H9 (cell line): ENCODE data around the gene NKX3-2. TPM values are rescaled to one million over a fixed set of nuclear protein-coding genes. Genes with fewer than 3 reads are reported as not detected.

ENCODE experiments used
- DNase-seq: peaks from one replicate; pipeline ENCODE4 v3.0.0-alpha.2; 2017
- H2AFZ ChIP-seq: one replicate; pipeline ENCODE4 v1.6.1; 2013; ENCODE audit warnings: mild to moderate bottlenecking, low read length, control low read depth, moderate library complexity
- H2AK5ac ChIP-seq: 2 replicates; pipeline ENCODE4 v1.6.1; 2013; ENCODE audit warnings: low read length, control low read depth, mixed read lengths; ENCODE audit not compliant: insufficient read length
- H2BK120ac ChIP-seq: one replicate; pipeline ENCODE4 v1.6.1; 2013; ENCODE audit warnings: low read depth, mild to moderate bottlenecking, low read length, control low read depth, inconsistent platforms; ENCODE audit not compliant: poor library complexity, severe bottlenecking
- H2BK12ac ChIP-seq: 2 replicates; pipeline ENCODE4 v1.6.1; 2013; ENCODE audit warnings: low read length, control low read depth, mixed read lengths, low read depth; ENCODE audit not compliant: insufficient read length
- H2BK15ac ChIP-seq: 2 replicates; pipeline ENCODE4 v1.6.1; 2013; ENCODE audit warnings: low read depth, low read length, control low read depth
- H2BK20ac ChIP-seq: one replicate; pipeline ENCODE4 v1.6.1; 2013; ENCODE audit warnings: low read depth, mild to moderate bottlenecking, low read length, control low read depth, inconsistent platforms; ENCODE audit not compliant: poor library complexity, severe bottlenecking
- H2BK5ac ChIP-seq: 2 replicates; pipeline ENCODE4 v1.6.1; 2013; ENCODE audit warnings: low read length, control low read depth, mixed read lengths; ENCODE audit not compliant: insufficient read length
- H3K14ac ChIP-seq: 2 replicates; pipeline ENCODE4 v1.6.1; 2013; ENCODE audit warnings: low read length, control low read depth; ENCODE audit not compliant: insufficient read depth
- H3K18ac ChIP-seq: 2 replicates; pipeline ENCODE4 v1.6.1; 2013; ENCODE audit warnings: low read depth, mild to moderate bottlenecking, mixed read lengths, low read length, control low read depth; ENCODE audit not compliant: insufficient read length
- H3K23ac ChIP-seq: 2 replicates; pipeline ENCODE4 v1.6.1; 2013; ENCODE audit warnings: low read length, control low read depth, mixed read lengths, low read depth; ENCODE audit not compliant: insufficient read length
- H3K23me2 ChIP-seq: 2 replicates; pipeline ENCODE4 v1.6.1; 2013; ENCODE audit warnings: low read depth, mild to moderate bottlenecking, mixed read lengths, low read length, control low read depth; ENCODE audit not compliant: insufficient read length, poor library complexity, severe bottlenecking
- H3K27ac ChIP-seq: 2 replicates; pipeline ENCODE4 v1.5.1; 2013; ENCODE audit warnings: low read length, control low read depth, mixed read lengths, low read depth; ENCODE audit not compliant: insufficient read length
- H3K27me3 ChIP-seq: 2 replicates; pipeline ENCODE4 v1.6.1; 2013; ENCODE audit warnings: low read length, control low read depth, inconsistent platforms; ENCODE audit not compliant: insufficient read depth
- H3K4ac ChIP-seq: 2 replicates; pipeline ENCODE4 v1.6.1; 2013; ENCODE audit warnings: low read depth, mild to moderate bottlenecking, control low read depth, inconsistent platforms, low read length, moderate library complexity
- H3K4me1 ChIP-seq: 2 replicates; pipeline ENCODE4 v1.6.1; 2013; ENCODE audit warnings: low read length, control low read depth, inconsistent platforms; ENCODE audit not compliant: insufficient read depth
- H3K4me2 ChIP-seq: 2 replicates; pipeline ENCODE4 v1.6.1; 2013; ENCODE audit warnings: low read length, control low read depth, mixed read lengths; ENCODE audit not compliant: insufficient read length, insufficient read depth
- H3K56ac ChIP-seq: 2 replicates; pipeline ENCODE4 v1.6.1; 2013; ENCODE audit warnings: low read depth, mild to moderate bottlenecking, mixed read lengths, low read length, control low read depth; ENCODE audit not compliant: insufficient read length
- H3K79me1 ChIP-seq: 2 replicates; pipeline ENCODE4 v1.6.1; 2013; ENCODE audit warnings: low read depth, mild to moderate bottlenecking, moderate library complexity, low read length, control low read depth, inconsistent platforms; ENCODE audit not compliant: insufficient read depth, poor library complexity, severe bottlenecking
- H3K79me2 ChIP-seq: 2 replicates; pipeline ENCODE4 v1.6.1; 2013; ENCODE audit warnings: low read length, control low read depth, inconsistent platforms; ENCODE audit not compliant: insufficient read depth
- H3K9ac ChIP-seq: 2 replicates; pipeline ENCODE4 v1.6.1; 2013; ENCODE audit warnings: low read length, control low read depth, mixed read lengths; ENCODE audit not compliant: insufficient read length; ENCODE audit errors: extremely low read depth
- H3K9me3 ChIP-seq: one replicate; pipeline ENCODE4 v1.6.1; 2013; ENCODE audit warnings: low read depth, low read length, inconsistent platforms; ENCODE audit not compliant: control insufficient read depth
- H3T11ph ChIP-seq: one replicate; pipeline ENCODE4 v1.6.1; 2013; ENCODE audit warnings: mild to moderate bottlenecking, low read length, control low read depth, inconsistent platforms
- H4K20me1 ChIP-seq: one replicate; pipeline ENCODE4 v1.6.1; 2013; ENCODE audit not compliant: control insufficient read depth, insufficient read length, insufficient read depth
- H4K5ac ChIP-seq: 2 replicates; pipeline ENCODE4 v1.6.1; 2013; ENCODE audit warnings: low read depth, mild to moderate bottlenecking, mixed read lengths, low read length, control low read depth; ENCODE audit not compliant: insufficient read length
- H4K8ac ChIP-seq: replicated peaks from 2 replicates; pipeline ENCODE4 v1.6.1; 2013; ENCODE audit warnings: low read length, control low read depth, mixed read lengths, low read depth; ENCODE audit not compliant: insufficient read length
- H4K91ac ChIP-seq: 2 replicates; pipeline ENCODE4 v1.6.1; 2013; ENCODE audit warnings: low read depth, mild to moderate bottlenecking, moderate library complexity, mixed read lengths, low read length, control low read depth; ENCODE audit not compliant: insufficient read length
- H3K27ac Mint-ChIP-seq, 3 experiments: 2 replicates in 2 of 3; 3 replicates in 1 of 3; pipeline ENCODE4 v1.8.0; 2020 to 2021; ENCODE audit warnings: mixed read lengths in 3 of 3, mild to moderate bottlenecking in 1 of 3, moderate library complexity in 1 of 3
- H3K27me3 Mint-ChIP-seq: 2 replicates; pipeline ENCODE4 v1.8.0; 2021; ENCODE audit warnings: low read depth, mild to moderate bottlenecking, moderate library complexity, mixed read lengths
- H3K36me3 Mint-ChIP-seq, 3 experiments: 2 replicates in 2 of 3; 3 replicates in 1 of 3; pipeline ENCODE4 v1.8.0; 2020 to 2021; ENCODE audit warnings: low read depth in 3 of 3, mixed read lengths in 3 of 3; ENCODE audit not compliant: insufficient read depth in 1 of 3
- H3K4me1 Mint-ChIP-seq, 2 experiments: 2 replicates each; pipeline ENCODE4 v1.8.0; 2020; ENCODE audit warnings: mixed read lengths in 2 of 2
- H3K4me3 Mint-ChIP-seq, 2 experiments: 2 replicates in 1 of 2; 3 replicates in 1 of 2; pipeline ENCODE4 v1.8.0; 2020 to 2021; ENCODE audit warnings: mild to moderate bottlenecking in 2 of 2, mixed read lengths in 2 of 2, moderate library complexity in 1 of 2
- H3K9me3 Mint-ChIP-seq, 2 experiments: 2 replicates in 1 of 2; 3 replicates in 1 of 2; pipeline ENCODE4 v1.8.0; 2020; ENCODE audit warnings: mild to moderate bottlenecking in 2 of 2, mixed read lengths in 2 of 2, moderate library complexity in 1 of 2
- CTCF ChIP-seq: fragments of 200-600 bp; sonication (generic); conservative IDR thresholded peaks from 3 replicates; pipeline ENCODE4 v1.8.0; 2021; ENCODE audit warnings: antibody characterized with exemption, mild to moderate bottlenecking
- WGBS: extraction: QIAGEN DNeasy Blood & Tissue Kit; methylation state at CpG from one replicate; pipeline ENCODE4 v1.1.7; 2013; ENCODE audit warnings: missing lambda C conversion rate, low lambda C conversion rate, mixed read lengths; ENCODE audit not compliant: insufficient read length; ENCODE audit errors: extremely low coverage; 5-methylcytosine and 5-hydroxymethylcytosine counted together
- total RNA-seq: library from RNA; stranded (reverse); gene quantifications from 2 replicates; pipeline ENCODE4 v1.2.1, GENCODE V29; 2021

Gene NKX3-2
- total RNA-seq, 1 experiment from 2014 or later, result 1.9 TPM

- Histone ChIP-seq H3K79me1 (no peaks in the 10 kb centered on the region), H4K5ac (no peak overlapping the region), H3K9me3 (no peaks in the 10 kb centered on the region), H3K79me2 (no peaks in the 10 kb centered on the region), H3K23ac (no peak overlapping the region), H3K4ac (no peak overlapping the region), H4K20me1 (no peaks in the 10 kb centered on the region), H4K91ac (no peak overlapping the region), H2BK20ac (no peak overlapping the region), H3K14ac (no peak overlapping the region), H3K18ac (no peak overlapping the region), H3K9ac (no peak overlapping the region), H3K27me3 (no peaks in the 10 kb centered on the region), H3K4me2 (no peak overlapping the region), H2BK120ac (no peak overlapping the region), H2AK5ac (no peak overlapping the region), H3K4me1 (no peaks in the 10 kb centered on the region; the same call in 1 of the 2 replicates), H2BK15ac (no peak overlapping the region), H2BK12ac (no peak overlapping the region), H4K8ac (no peak overlapping the region), H3T11ph (no peak overlapping the region), H2BK5ac (no peak overlapping the region), H3K56ac (no peak overlapping the region), H3K23me2 (no peaks in the 10 kb centered on the region), H2AFZ (no peak overlapping the region), H3K27ac (no peak overlapping the region)
- H3K27me3 Mint-ChIP-seq, result no peaks in the 10 kb centered on the region
- peaks cover 6 to 7% of the 10 kb centered on the region in 2 experiments; a peak in 1 of 4 replicates for H3K4me1 Mint-ChIP-seq
- no peaks in the 10 kb centered on the region for H3K36me3 Mint-ChIP-seq
- H3K9me3 Mint-ChIP-seq, result peaks cover 3% of the 10 kb centered on the region in 2 experiments; a peak in 2 of 5 replicates
- TF ChIP-seq CTCF, result no peak
- no peak overlapping the region for H3K27ac Mint-ChIP-seq
- H3K4me3 Mint-ChIP-seq, result no peak overlapping the region
- DNase-seq, result no peak
- WGBS, result no CpG with 5 or more reads among the region's 3 CpGs
These were observed 51.6 kb downstream of the NKX3-2 start for GRCh38 chr4:13492747-13493146.

Other genes starting within 250 kb of the NKX3-2 start
- 17.7 and 19.8 TPM in 2 replicates for gene RAB28, start 60.2 kb downstream of the NKX3-2 start, total RNA-seq
- gene BOD1L1, start 83.2 kb upstream of the NKX3-2 start, total RNA-seq, result 32.7 and 37.8 TPM in 2 replicates